ENCODE data around the gene STUM. TPM values are rescaled to one million over a fixed set of nuclear protein-coding genes. Genes with fewer than 3 reads are reported as not detected.

The STUM gene
- total RNA-seq, 1 experiment from 2014 or later, result 0.03 TPM

DNA sequence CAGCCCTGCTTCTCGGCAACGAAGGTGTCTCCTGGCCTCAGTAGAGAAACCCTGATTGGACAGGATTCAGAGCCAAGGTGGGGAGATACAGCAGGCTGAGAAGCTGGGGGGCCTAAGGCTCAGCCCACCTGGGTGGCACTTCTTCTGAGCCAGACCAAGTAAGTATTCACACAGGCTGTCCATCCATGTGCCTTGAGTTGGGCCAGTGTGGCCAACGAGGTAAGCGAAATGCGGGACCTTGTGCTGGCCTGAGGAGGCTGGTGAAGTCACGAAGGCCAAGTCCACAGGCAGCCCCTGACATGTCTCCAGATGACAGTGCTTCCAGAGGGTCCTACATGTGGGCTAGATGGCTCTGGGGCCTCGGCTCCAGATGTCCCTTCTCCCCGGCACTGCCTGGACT is 99.2 kb downstream of the STUM start:
- CTCF ChIA-PET, result no interaction called here
- ATAC-seq, result no peak
- Histone ChIP-seq H3K4me3 (ENCODE audit: low read depth in 2 of 2, low read length in 2 of 2) (no peak overlapping the region), H3K36me3 (ENCODE audit: control insufficient read depth, insufficient read depth, low read length) (no peaks in the 10 kb centered on the region), H3K9me3 (ENCODE audit: control insufficient read depth, insufficient read depth, low read depth, low read length) (no peaks in the 10 kb centered on the region), H3K4me1 (ENCODE audit: control insufficient read depth, insufficient read depth, low read length) (no peaks in the 10 kb centered on the region), H3K27ac (ENCODE audit: low read length) (no peak overlapping the region), H3K27me3 (ENCODE audit: control insufficient read depth, insufficient read depth, low read length) (no peaks in the 10 kb centered on the region)
- no peak for DNase-seq (ENCODE audit: low read depth, low spot score)
- TF ChIP-seq, protein P1, sequence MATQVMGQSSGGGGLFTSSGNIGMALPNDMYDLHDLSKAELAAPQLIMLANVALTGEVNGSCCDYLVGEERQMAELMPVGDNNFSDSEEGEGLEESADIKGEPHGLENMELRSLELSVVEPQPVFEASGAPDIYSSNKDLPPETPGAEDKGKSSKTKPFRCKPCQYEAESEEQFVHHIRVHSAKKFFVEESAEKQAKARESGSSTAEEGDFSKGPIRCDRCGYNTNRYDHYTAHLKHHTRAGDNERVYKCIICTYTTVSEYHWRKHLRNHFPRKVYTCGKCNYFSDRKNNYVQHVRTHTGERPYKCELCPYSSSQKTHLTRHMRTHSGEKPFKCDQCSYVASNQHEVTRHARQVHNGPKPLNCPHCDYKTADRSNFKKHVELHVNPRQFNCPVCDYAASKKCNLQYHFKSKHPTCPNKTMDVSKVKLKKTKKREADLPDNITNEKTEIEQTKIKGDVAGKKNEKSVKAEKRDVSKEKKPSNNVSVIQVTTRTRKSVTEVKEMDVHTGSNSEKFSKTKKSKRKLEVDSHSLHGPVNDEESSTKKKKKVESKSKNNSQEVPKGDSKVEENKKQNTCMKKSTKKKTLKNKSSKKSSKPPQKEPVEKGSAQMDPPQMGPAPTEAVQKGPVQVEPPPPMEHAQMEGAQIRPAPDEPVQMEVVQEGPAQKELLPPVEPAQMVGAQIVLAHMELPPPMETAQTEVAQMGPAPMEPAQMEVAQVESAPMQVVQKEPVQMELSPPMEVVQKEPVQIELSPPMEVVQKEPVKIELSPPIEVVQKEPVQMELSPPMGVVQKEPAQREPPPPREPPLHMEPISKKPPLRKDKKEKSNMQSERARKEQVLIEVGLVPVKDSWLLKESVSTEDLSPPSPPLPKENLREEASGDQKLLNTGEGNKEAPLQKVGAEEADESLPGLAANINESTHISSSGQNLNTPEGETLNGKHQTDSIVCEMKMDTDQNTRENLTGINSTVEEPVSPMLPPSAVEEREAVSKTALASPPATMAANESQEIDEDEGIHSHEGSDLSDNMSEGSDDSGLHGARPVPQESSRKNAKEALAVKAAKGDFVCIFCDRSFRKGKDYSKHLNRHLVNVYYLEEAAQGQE (IDR thresholded peaks at IDR 0.05; ENCODE audit: insufficient read depth in 1 of 2, low read depth in 2 of 2, low read length in 1 of 2), result no peak
- TF ChIP-seq, protein P2, sequence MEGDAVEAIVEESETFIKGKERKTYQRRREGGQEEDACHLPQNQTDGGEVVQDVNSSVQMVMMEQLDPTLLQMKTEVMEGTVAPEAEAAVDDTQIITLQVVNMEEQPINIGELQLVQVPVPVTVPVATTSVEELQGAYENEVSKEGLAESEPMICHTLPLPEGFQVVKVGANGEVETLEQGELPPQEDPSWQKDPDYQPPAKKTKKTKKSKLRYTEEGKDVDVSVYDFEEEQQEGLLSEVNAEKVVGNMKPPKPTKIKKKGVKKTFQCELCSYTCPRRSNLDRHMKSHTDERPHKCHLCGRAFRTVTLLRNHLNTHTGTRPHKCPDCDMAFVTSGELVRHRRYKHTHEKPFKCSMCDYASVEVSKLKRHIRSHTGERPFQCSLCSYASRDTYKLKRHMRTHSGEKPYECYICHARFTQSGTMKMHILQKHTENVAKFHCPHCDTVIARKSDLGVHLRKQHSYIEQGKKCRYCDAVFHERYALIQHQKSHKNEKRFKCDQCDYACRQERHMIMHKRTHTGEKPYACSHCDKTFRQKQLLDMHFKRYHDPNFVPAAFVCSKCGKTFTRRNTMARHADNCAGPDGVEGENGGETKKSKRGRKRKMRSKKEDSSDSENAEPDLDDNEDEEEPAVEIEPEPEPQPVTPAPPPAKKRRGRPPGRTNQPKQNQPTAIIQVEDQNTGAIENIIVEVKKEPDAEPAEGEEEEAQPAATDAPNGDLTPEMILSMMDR (IDR thresholded peaks at IDR 0.05), result no peak
- TF ChIP-seq SIN3A (IDR thresholded peaks at IDR 0.05; ENCODE audit: borderline replicate concordance, insufficient read depth, low read depth, low read length) (no peak), POLR2AphosphoS5 (IDR thresholded peaks at IDR 0.05; ENCODE audit: low read depth, low read length) (no peak), TCF7L2 (IDR thresholded peaks at IDR 0.05; ENCODE audit: low read depth, low read length) (no peak)
- POLR2A ChIA-PET, result interaction anchor here (0.7 kb wide), 1 partner anchor 14 kb away, joined by 3 read pairs; no protein-coding TSS in a partner anchor
- no TSS peak for BruUV-seq (replicated peaks)
- intact Hi-C loops (cut with micrococcal nuclease; ENCODE audit: unreplicated experiment), result no loop called here
- in situ Hi-C loops (cut with HindIII; ENCODE audit: low pct_unique_long_range_greater_than_20kb, low sequenced_read_pairs), result no loop called here

DNA sequence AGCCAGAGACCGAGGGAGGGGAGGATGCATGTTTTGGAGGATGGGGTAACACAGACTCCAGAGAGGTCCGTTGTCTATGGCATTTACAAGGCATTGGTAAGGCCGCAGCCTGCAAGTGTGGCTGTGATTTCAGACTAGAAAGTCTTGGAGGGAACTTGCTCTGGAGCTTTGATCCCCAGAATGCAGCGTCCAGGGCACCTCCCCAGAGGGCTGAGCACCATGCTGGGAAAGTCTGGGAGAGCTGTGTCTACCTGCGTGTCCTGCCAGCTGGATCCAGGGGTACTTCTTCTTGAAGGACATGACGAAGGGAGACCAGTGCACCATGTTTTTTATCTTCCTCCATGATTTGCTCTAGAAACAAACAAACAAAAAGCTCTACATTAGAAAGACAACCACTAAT is 99.9 kb downstream of the STUM start:
- BruUV-seq (replicated peaks), result no TSS peak

More for the DNA sequence above, 99.9 kb downstream of the STUM start:
- DNase-seq (ENCODE audit: low read depth, low spot score) (no peak), ATAC-seq (no peak)
- no peak for TF ChIP-seq SIN3A (IDR thresholded peaks at IDR 0.05; ENCODE audit: borderline replicate concordance, insufficient read depth, low read depth, low read length)
- TF ChIP-seq, protein P1 (IDR thresholded peaks at IDR 0.05; ENCODE audit: insufficient read depth in 1 of 2, low read depth in 2 of 2, low read length in 1 of 2), result no peak
- TF ChIP-seq TCF7L2 (IDR thresholded peaks at IDR 0.05; ENCODE audit: low read depth, low read length), result no peak
- Histone ChIP-seq H3K4me3 (ENCODE audit: low read depth in 2 of 2, low read length in 2 of 2) (no peak overlapping the region), H3K36me3 (ENCODE audit: control insufficient read depth, insufficient read depth, low read length) (no peaks in the 10 kb centered on the region), H3K27ac (ENCODE audit: low read length) (no peak overlapping the region), H3K9me3 (ENCODE audit: control insufficient read depth, insufficient read depth, low read depth, low read length) (no peaks in the 10 kb centered on the region), H3K4me1 (ENCODE audit: control insufficient read depth, insufficient read depth, low read length) (no peaks in the 10 kb centered on the region), H3K27me3 (ENCODE audit: control insufficient read depth, insufficient read depth, low read length) (no peaks in the 10 kb centered on the region)
- intact Hi-C loops (cut with micrococcal nuclease; ENCODE audit: unreplicated experiment) (no loop called here), in situ Hi-C loops (cut with HindIII; ENCODE audit: low pct_unique_long_range_greater_than_20kb, low sequenced_read_pairs) (no loop called here)
- CTCF ChIA-PET, result no interaction called here
- POLR2A ChIA-PET, result no interaction called here

All from Panc1 (cell line).